ENCODE data around the gene ZBTB16.

The ZBTB16 gene

DNA sequence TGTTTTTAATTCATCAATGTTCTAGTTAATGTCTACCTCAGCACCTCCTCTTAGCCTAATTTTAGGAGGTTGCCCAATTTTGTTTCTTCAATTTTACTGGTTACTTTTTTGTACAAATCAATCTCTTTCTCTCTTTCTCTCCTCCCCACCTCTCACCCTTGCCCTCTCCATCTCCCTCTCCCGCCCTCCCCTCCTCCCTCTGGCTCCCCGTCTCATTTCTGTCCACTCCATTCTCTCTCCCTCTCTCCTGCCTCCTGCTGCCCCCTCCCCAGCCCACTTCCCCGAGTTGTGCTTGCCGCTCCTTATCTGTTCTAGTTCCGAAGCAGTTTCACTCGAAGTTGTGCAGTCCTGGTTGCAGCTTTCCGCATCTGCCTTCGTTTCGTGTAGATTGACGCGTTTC, 195.8 kb downstream of the ZBTB16 start:
- Histone ChIP-seq H3K9me3 (ENCODE audit: control insufficient read depth, insufficient read depth, low read depth, low read length) (no peaks in the 10 kb centered on the region), H3K27ac (ENCODE audit: extremely low read depth, low read depth, low read length) (no peak overlapping the region), H3K36me3 (ENCODE audit: control insufficient read depth in 2 of 2, insufficient read depth in 1 of 2, low read length in 2 of 2) (peaks cover 0 to 4% of the 10 kb centered on the region in 2 experiments; a peak in 1 of 3 replicates), H3K4me1 (ENCODE audit: control insufficient read depth, insufficient read depth, low read length) (no peaks in the 10 kb centered on the region), H3K4me3 (ENCODE audit: low read depth, low read length) (no peak overlapping the region)
- ChIA-PET POLR2A (no interaction called here), CTCF (interaction anchor here (11.7 kb wide), 1 partner anchor 260 kb away, joined by 392 read pairs; no protein-coding TSS in a partner anchor)
- TF ChIP-seq, protein P1, sequence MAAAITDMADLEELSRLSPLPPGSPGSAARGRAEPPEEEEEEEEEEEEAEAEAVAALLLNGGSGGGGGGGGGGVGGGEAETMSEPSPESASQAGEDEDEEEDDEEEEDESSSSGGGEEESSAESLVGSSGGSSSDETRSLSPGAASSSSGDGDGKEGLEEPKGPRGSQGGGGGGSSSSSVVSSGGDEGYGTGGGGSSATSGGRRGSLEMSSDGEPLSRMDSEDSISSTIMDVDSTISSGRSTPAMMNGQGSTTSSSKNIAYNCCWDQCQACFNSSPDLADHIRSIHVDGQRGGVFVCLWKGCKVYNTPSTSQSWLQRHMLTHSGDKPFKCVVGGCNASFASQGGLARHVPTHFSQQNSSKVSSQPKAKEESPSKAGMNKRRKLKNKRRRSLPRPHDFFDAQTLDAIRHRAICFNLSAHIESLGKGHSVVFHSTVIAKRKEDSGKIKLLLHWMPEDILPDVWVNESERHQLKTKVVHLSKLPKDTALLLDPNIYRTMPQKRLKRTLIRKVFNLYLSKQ (tag by site-specific recombination; IDR thresholded peaks at IDR 0.05; ENCODE audit: borderline replicate concordance) = no peak
- TF ChIP-seq ZNF341 (tag by site-specific recombination; IDR thresholded peaks at IDR 0.05; ENCODE audit: low read depth) = no peak
- TF ChIP-seq ZNF654 (tag by site-specific recombination; IDR thresholded peaks at IDR 0.05; ENCODE audit: low read depth) = no peak
- TF ChIP-seq ZNF610 (tag by site-specific recombination; IDR thresholded peaks at IDR 0.05; ENCODE audit: borderline replicate concordance) = peak; percentile 91; the same call in 1 of the 2 replicates
- TF ChIP-seq ZNF157 (tag by site-specific recombination; IDR thresholded peaks at IDR 0.05) = no peak

DNA sequence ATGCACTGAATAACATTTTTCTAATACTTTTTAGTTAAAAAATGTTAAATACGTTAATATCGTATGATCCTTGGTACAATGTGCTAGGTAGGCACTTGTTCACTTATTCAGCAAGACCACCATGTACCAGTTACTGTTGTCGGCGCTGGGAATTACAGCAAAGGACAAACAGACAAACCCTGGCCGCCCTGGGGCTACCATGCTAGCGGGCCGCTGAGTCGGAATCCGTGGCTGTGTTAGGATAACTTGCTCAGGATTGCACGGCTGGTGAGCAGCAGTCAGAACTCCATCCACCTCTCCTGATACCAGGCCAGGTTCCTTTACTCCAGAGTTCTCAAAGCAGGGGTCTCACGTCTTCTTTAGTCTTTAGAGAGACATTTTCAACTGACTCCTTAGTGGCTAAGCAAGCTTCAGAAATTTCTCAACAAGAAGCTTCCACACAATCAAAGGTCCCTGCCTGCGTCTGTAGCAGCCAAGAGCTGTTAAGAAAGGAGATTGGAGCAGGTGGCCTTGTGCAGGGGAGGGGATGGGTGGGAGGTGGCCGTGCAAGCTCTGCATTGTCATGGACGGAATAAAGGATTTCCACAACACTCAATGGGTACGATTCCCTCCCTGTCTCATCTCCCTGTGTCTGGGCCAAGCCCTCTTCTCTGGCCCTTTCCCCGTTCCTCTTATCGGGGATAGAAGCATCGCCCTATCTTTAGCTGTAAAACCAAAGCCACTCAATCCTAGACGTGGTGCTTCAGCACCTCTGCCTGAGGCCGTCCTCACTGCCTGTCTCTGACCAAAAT, 196.9 kb downstream of the ZBTB16 start:
- ChIA-PET CTCF (interaction anchor here (7.4 to 11.7 kb wide), 2 partner anchors 221 to 261 kb away, joined by 86 to 392 read pairs; no protein-coding TSS in a partner anchor), POLR2A (no interaction called here)
- no peak overlapping the region for H3K27ac ChIP-seq (ENCODE audit: extremely low read depth, low read depth, low read length)

DNA sequence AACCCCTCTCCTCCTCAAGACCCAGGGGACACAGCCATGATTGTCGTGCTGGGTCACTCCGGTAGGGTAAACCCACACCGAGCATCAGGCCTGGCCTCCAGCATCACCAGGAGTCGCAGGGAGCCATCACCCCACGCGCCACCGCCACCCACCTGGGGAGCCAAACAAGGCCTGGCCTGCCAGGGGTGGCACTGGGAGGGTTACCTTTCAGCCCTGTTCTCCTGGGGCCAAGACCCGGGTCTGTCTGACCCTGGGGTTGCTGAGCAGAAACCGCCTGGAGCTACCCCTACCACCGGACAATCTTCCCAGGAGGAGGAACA, 197.4 kb downstream of the ZBTB16 start:
- TF ChIP-seq ZNF121 (tag by site-specific recombination; IDR thresholded peaks at IDR 0.05) = no peak
- TF ChIP-seq OVOL3 (tag by site-specific recombination; IDR thresholded peaks at IDR 0.05) = no peak
- TF ChIP-seq HOXD13 (CRISPR knock-in tag; IDR thresholded peaks at IDR 0.05; ENCODE audit: borderline replicate concordance) = no peak
- no peak for TF ChIP-seq ZNF558 (tag by site-specific recombination; IDR thresholded peaks at IDR 0.05)
- no peak for TF ChIP-seq SALL2 (tag by site-specific recombination; IDR thresholded peaks at IDR 0.05; ENCODE audit: borderline replicate concordance)
- no peak for TF ChIP-seq ZNF184 (tag by site-specific recombination; IDR thresholded peaks at IDR 0.05)
- no peak for TF ChIP-seq SP7 (tag by site-specific recombination; IDR thresholded peaks at IDR 0.05)
- no peak for TF ChIP-seq ZNF600 (tag by site-specific recombination; IDR thresholded peaks at IDR 0.05)
- TF ChIP-seq ZNF132 (tag by site-specific recombination; IDR thresholded peaks at IDR 0.05; ENCODE audit: borderline replicate concordance) = no peak
- no peak for TF ChIP-seq ZNF214 (tag by site-specific recombination; IDR thresholded peaks at IDR 0.05; ENCODE audit: borderline replicate concordance)
- TF ChIP-seq GLIS2 (tag by site-specific recombination; IDR thresholded peaks at IDR 0.05) = no peak
- TF ChIP-seq ZNF341 (tag by site-specific recombination; IDR thresholded peaks at IDR 0.05; ENCODE audit: low read depth) = no peak
- no peak for TF ChIP-seq ZNF560 (tag by site-specific recombination; IDR thresholded peaks at IDR 0.05; ENCODE audit: borderline replicate concordance)
- TF ChIP-seq GLI4 (tag by site-specific recombination; IDR thresholded peaks at IDR 0.05) = no peak
- no peak for TF ChIP-seq ZBTB21 (tag by site-specific recombination; IDR thresholded peaks at IDR 0.05)
- CTCF ChIA-PET = interaction anchor here (0.6 to 11.7 kb wide), 4 partner anchors 77 to 352 kb away, joined by 3 to 392 read pairs (median 44); no protein-coding TSS in a partner anchor
- H3K27ac ChIP-seq (ENCODE audit: extremely low read depth, low read depth, low read length) = no peak overlapping the region
- H3K9me3 ChIP-seq (ENCODE audit: control insufficient read depth, insufficient read depth, low read depth, low read length) = no peaks in the 10 kb centered on the region
- H3K4me1 ChIP-seq (ENCODE audit: control insufficient read depth, insufficient read depth, low read length) = no peaks in the 10 kb centered on the region
- POLR2A ChIA-PET = no interaction called here
- no peak overlapping the region for H3K4me3 ChIP-seq (ENCODE audit: low read depth, low read length)
- no peaks in the 10 kb centered on the region for H3K36me3 ChIP-seq (ENCODE audit: control insufficient read depth in 2 of 2, insufficient read depth in 1 of 2, low read length in 2 of 2)

More for the DNA sequence above, 196.9 kb downstream of the ZBTB16 start:
- no peaks in the 10 kb centered on the region for H3K9me3 ChIP-seq (ENCODE audit: control insufficient read depth, insufficient read depth, low read depth, low read length)
- no peaks in the 10 kb centered on the region for H3K4me1 ChIP-seq (ENCODE audit: control insufficient read depth, insufficient read depth, low read length)
- H3K36me3 ChIP-seq (ENCODE audit: control insufficient read depth in 2 of 2, insufficient read depth in 1 of 2, low read length in 2 of 2) = peaks cover 0 to under 1% of the 10 kb centered on the region in 2 experiments; a peak in 1 of 3 replicates
- no peak for TF ChIP-seq ZNF391 (tag by site-specific recombination; IDR thresholded peaks at IDR 0.05; ENCODE audit: borderline replicate concordance, low read depth)
- no peak for TF ChIP-seq ZNF768 (tag by site-specific recombination; IDR thresholded peaks at IDR 0.05)
- no peak for TF ChIP-seq ZNF830 (tag by site-specific recombination; IDR thresholded peaks at IDR 0.05; ENCODE audit: low read depth)
- no peak for TF ChIP-seq KLF7 (tag by site-specific recombination; IDR thresholded peaks at IDR 0.05; ENCODE audit: borderline replicate concordance)
- H3K4me3 ChIP-seq (ENCODE audit: low read depth, low read length) = no peak overlapping the region

All from HEK293 (cell line).